GM10248 (cell line): ENCODE results near the gene TBC1D7.

ENCODE experiments used
- CTCF ChIA-PET: fragments of 300-600 bp; sonication (Branson Sonifier 250); formaldehyde crosslinking; extraction: SDS; loops from one replicate; lab custom pipeline; 2021; ENCODE audit warnings: antibody characterized with exemption; lab: Yijun Ruan, JAX
- POLR2A ChIA-PET: fragments of 350-650 bp; sonication (Branson Sonifier 250); formaldehyde crosslinking; extraction: SDS; loops from one replicate; lab custom pipeline; 2020; ENCODE audit warnings: antibody characterized with exemption; lab: Yijun Ruan, JAX
- DNase-seq: peaks from one replicate; pipeline ENCODE4 v3.0.0; 2012; ENCODE audit errors: extremely low spot score
- TF ChIP-seq, protein P1 (sequence below): IDR thresholded peaks from 2 replicates; pipeline ENCODE4 v1.5.1; 2012; ENCODE audit warnings: mild to moderate bottlenecking, low read depth; ENCODE audit errors: extremely low read depth, missing control alignments, control extremely low read depth

TBC1D7 gene

DNA sequence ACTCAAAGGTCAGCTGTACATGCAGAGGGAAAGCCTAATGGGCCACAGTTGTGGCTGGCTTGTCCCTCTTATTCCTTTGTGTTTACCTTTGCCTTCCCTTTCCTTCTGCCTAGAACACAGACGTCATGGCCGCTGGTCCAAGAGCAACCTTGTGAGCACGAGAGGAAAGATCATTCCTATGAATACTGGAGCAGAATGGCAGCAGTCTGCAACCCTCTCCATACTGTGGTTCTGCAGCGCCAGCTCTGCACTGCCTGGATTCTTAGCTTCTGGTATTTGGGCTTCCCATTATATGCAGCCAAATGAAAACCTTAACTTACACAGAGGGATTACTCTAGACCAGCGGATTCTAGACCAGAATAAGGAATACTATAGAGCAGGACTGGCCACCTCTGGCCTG, 12.4 kb downstream of the TBC1D7 start:
- no peak for DNase-seq
- TF ChIP-seq, protein P1, sequence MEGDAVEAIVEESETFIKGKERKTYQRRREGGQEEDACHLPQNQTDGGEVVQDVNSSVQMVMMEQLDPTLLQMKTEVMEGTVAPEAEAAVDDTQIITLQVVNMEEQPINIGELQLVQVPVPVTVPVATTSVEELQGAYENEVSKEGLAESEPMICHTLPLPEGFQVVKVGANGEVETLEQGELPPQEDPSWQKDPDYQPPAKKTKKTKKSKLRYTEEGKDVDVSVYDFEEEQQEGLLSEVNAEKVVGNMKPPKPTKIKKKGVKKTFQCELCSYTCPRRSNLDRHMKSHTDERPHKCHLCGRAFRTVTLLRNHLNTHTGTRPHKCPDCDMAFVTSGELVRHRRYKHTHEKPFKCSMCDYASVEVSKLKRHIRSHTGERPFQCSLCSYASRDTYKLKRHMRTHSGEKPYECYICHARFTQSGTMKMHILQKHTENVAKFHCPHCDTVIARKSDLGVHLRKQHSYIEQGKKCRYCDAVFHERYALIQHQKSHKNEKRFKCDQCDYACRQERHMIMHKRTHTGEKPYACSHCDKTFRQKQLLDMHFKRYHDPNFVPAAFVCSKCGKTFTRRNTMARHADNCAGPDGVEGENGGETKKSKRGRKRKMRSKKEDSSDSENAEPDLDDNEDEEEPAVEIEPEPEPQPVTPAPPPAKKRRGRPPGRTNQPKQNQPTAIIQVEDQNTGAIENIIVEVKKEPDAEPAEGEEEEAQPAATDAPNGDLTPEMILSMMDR = no peak
- POLR2A ChIA-PET = no interaction called here
- CTCF ChIA-PET = no interaction called here

DNA sequence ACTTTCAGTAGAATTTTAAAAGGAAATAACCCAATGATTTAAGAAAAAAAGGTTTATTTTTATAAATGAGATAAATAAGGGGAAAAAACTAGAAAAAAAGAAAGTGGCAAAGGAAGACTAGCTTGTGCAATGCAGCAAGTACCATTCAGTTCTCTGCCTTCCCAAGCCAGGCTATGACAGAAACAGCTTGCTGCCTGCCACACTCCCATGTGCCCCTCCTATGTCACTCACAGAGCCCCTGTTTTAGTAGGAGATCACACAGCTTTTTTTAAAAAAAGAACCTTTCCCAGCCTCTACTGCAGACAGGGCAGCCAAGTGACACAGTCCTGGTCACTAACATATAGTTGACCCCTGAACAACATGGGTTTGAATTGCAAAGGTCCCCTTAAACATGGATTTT, 13.5 kb downstream of the TBC1D7 start:
- CTCF ChIA-PET = interaction anchor here (1.0 to 1.9 kb wide), 8 partner anchors 10 to 137 kb away, joined by 3 to 7 read pairs (median 4); partner anchors contain the start of gene TBC1D7
- DNase-seq = no peak
- TF ChIP-seq, protein P1 = no peak
- POLR2A ChIA-PET = no interaction called here

DNA sequence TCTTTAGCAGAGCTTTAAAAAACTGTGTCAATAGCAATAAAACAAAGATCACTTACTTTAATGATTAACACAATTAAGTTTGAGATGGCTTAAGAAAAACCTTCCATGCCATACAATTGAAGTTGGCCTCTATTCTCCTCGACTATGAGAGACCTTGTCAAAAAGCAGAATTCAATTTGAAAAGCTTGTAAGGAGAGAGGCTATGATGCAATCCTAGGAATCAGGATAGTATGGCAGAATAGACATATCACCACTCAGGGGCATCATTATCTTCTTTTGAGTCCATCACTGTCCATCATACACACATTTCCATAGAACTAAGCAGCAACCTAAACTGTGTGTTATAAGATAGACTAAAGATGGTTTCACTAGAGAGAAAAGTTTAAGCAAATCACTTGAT, 17.2 kb downstream of the TBC1D7 start:
- no peak for DNase-seq
- POLR2A ChIA-PET = no interaction called here
- CTCF ChIA-PET = interaction anchor here (1.5 to 1.7 kb wide), 3 partner anchors 11 to 17 kb away, joined by 3 to 7 read pairs (median 6); partner anchors contain the start of gene TBC1D7
- TF ChIP-seq, protein P1 = no peak

DNA sequence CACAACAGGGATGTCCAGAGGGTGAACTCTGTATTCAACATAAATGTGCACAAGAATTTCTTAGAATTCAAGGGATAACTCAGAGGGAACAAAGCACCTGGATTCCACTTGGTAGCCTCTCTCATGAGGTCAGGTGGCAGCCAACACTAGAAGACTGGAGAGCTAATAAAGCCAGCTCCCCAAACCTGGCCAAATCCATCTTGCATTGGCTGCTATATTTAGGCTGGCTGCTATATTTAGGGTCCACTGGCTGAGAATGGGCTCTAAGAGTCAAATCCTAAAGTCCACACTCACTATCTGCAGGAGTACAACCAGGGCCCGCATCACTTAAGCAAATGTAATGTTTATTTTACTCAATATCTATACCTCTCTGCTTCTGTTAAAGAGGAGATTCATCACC, 20.0 kb downstream of the TBC1D7 start:
- ChIA-PET CTCF (interaction anchor here (1.5 to 1.8 kb wide), 3 partner anchors 10 to 21 kb away, joined by 4 to 6 read pairs (median 5); no protein-coding TSS in a partner anchor), POLR2A (no interaction called here)
- DNase-seq = no peak
- TF ChIP-seq, protein P1 = no peak

DNA sequence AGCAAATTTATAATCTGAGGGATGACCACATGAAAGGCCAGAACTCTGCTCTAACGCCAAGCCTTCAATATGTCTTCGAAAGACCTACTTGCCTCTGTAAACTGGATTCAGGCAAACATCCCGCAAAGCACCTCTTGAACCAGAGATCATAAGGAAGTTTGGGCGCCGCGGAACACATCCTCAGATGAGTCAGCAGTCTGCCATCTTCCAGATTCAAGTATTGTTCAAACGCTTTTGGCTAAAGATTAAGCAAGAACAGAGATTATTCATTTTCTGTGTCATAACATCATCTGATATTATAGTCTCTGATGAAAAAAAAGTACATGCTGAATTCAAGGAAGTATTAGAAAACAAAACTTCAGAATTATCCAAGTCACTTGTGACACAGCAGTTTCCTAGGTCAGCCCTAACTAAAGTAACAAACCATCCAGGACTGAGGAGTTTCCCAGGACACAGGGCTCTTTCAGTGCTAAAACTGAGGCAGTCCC, 20.8 kb downstream of the TBC1D7 start:
- ChIA-PET CTCF (interaction anchor here (1.6 kb wide), 1 partner anchor 20 kb away, joined by 4 read pairs; no protein-coding TSS in a partner anchor), POLR2A (no interaction called here)
- DNase-seq = no peak
- TF ChIP-seq, protein P1 = no peak

DNA sequence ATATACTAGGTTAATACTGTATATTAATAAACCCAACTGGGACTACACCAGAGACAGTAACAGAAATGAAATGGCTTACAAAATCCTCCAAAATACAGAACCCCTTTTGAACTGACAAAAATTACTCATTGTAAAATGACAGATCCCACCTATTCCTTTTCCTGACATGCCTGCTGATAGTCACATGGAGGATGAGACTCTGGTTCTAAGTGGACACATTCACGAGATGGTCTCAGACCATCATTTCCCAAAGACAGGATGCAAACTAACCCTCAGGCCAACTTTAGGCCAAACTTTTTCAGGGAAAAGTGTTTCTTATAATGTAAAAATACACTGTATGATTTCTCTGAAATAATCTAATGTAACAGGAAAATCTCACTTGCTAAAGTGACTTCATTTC, 22.5 kb downstream of the TBC1D7 start:
- no peak for DNase-seq
- ChIA-PET POLR2A (no interaction called here), CTCF (interaction anchor here (2.7 kb wide), 1 partner anchor 23 kb away, joined by 9 read pairs; the partner anchor contains the start of gene TBC1D7)
- TF ChIP-seq, protein P1 = no peak
